HG03460 (cell line): ENCODE measurements around the gene TDO2.

Experiments used
- ATAC-seq: cut with Tn5 transposase; IDR thresholded peaks from one replicate; pipeline ENCODE4 v1.9.1; 2021; ENCODE audit not compliant: unreplicated experiment

Gene TDO2

GRCh38 chr4:155952501-155952901, 49.0 kb downstream of the TDO2 start:
- ATAC-seq: no peak

GRCh38 chr4:155953151-155954117, 49.9 kb downstream of the TDO2 start, which contains the start of gene CTSO:
Gene CTSO, minus strand, starts transcription at chr4:155953866. Its CDS starts 19 bp downstream, at chr4:155953847.
- ATAC-seq: peak; percentile 94

DNA sequence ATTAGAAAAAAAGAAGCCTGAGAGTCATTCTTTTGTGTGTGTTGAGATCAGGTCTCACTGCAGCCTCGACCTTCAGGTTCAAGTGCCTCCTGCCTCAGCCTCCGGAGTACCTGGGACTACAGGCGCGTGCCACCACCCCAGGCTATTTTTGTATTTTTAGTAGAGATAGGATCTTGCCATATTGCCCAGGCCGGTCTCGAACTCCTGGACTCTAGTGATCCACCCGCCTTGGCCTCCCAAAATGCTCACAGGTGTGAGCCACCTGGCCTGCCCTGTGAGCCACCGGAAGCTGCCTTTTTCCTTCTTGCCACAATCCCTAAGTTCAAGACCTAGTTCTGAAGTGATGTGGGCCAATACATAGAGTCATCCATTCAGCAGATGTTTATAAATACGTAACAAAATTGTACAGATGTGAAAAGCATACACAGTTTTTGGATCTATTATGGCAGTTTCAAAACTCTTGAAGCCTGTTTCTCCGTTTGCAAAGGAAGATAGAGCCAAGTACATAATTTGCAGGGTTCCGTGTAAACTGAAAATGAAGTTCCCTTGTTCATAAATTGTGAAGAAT, 50.7 kb downstream of the TDO2 start:
- no peak for ATAC-seq

GRCh38 chr4:155954939-155955338, 51.4 kb downstream of the TDO2 start:
- ATAC-seq: no peak

DNA sequence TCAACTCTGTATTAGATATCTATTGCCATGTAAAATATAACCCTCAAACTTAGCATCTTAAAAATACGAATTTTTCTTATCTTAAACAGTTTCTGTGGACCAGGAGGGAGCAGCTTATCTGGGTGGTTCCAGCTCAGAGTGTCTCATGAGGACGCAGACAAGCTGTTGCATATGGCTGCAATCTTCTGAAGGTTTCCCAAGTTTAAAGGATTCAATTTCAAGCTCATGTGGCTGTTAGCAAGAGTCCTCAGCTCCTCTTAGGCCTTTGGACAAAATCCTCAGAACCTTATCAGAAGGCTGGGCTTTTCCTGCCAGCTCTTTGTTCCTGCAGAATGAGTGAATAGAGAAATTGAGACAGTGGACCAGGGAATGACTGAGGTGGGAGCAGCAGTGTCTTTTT, 53.0 kb downstream of the TDO2 start:
- ATAC-seq: no peak

- ATAC-seq: no peak
Measured at GRCh38 chr4:155959417-155959816, 55.9 kb downstream of the TDO2 start.

- ATAC-seq: no peak
Measured at GRCh38 chr4:155960522-155960921, 57.0 kb downstream of the TDO2 start.

DNA sequence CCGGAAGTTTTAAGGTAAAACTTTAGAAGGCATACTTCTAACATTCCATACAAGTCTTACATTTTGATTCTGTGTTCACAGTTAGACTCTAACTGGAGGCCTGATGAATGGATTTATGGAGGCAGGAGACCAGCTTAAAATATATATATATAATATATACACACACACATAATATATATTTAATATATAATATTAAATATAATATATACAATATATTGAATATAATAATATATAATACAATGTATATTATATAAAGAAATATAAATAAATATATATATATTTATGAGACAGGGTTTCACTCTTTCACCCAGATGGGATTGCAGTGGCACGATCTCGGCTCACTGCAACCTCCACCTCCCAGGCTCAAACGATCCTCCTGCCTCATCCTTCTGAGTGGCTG, 58.1 kb downstream of the TDO2 start:
- ATAC-seq: no peak

- ATAC-seq: no peak
Measured at GRCh38 chr4:155962767-155963166, 59.3 kb downstream of the TDO2 start.

DNA sequence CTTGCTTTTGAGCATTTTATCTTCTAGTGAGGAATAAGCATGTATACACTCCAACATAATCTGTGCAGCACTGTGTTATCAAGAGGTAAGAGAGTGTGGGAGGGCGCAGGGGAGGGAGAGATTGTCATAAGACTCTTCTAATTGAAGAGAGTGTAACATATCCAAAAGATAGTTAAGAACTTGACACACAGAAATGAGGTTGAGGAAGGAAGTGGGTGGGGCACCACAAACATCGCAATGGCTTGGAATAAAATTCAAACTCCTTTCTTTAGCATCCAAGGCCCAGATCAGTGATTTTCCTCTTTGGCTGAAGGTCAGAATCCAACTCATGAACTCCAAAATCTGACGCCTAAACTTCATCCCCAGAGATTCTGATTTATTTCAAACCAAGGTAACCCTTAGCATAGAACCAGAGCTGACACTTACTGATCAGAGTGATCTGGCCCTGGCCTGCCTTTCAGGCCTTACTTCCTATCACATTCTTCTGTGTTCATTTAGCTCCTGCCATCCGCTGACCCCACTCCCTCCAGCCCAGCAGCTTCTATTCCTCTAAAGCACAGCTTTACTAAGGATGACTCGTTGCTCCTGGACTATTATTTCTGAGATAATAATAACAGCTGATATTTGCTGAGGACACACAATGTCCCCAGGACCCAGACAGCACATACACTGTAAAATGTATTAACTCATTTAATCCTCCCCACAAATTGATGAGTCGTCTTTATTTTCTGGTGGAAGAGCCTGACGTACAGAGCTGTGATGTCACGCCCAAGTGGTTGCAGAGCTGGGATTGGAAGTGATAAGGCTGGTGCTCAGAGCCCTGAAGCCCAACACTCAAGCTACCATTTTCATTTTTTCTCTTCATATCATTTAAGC, 60.8 kb downstream of the TDO2 start:
- ATAC-seq: no peak

GRCh38 chr4:155966171-155966570, 62.7 kb downstream of the TDO2 start:
- ATAC-seq: no peak

DNA sequence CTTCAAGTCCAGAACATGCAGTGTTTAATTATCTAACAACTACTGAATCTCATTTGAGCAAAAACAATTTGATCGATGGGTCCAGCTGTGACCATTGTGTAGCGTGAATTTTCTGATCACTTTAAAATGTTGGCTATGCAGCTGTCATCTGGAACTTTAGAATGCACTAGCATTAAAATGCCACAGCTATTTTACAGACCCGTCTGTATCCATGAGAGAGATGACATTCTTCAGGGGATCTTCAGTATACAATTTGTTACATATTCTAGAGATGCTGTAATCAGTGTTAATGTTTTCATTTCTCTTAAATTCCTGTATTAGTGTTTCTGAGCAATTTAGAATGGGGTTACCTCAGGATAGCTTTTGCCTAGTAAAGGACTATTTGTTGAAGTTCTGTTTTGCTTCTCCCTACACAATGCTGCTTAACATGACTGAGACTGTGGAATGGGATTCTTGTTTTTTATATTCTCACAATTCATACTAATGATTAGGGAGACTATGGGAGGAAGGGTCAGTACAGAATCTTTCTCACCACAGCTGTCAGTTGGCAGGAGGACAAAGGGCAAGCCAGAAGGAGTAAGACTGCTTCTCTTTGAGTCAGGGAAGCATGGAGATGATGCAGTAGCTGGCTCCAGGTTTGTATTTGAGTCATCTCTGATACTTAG, 63.4 kb downstream of the TDO2 start:
- no peak for ATAC-seq
